ENCODE measurements around the gene PSME3IP1.

PSME3IP1 gene

DNA sequence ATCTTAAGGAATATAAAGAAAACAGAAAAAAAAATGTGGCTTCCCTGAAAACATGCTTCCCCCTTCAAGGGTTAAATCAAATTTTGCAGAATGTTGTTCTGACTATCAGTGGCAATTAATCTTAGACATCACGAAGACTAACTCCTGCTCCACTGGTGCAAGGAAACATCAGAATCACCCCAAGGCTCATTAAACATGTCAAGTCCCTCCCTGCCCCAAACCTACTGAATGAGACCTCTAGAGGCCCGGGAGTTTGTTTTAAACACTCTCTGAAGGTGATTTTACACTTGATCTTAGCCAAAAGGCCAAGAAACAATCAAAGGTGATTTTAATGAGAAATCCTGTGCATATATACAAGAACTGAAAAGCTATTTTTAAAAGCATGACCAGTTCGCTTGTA is 18.3 kb downstream of the PSME3IP1 start:
- no peak for DNase-seq (ENCODE audit: low read depth)

DNA sequence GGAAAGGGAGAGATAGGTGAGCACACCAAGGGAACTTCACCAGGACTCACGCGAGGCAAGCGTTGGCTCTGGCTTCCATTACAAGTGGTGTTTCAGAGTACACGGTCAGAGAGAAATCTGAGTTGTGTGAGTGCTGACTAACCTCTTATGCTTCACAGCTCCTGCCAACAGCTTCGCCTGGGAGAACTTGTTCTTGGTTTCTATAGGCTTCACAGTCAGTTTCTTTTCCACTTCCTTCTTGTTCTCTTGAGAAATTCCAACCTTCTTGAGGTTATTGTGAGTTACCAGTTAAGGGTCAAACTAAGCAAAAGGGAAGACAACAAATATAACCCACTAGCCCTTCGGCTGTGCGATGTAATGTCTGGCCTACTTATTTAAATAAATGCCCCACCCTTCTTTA is 18.9 kb downstream of the PSME3IP1 start:
- no peak for DNase-seq (ENCODE audit: low read depth)

GRCh38 chr16:57166451-57166850 is 19.4 kb downstream of the PSME3IP1 start:
- DNase-seq (ENCODE audit: low read depth), result no peak

DNA sequence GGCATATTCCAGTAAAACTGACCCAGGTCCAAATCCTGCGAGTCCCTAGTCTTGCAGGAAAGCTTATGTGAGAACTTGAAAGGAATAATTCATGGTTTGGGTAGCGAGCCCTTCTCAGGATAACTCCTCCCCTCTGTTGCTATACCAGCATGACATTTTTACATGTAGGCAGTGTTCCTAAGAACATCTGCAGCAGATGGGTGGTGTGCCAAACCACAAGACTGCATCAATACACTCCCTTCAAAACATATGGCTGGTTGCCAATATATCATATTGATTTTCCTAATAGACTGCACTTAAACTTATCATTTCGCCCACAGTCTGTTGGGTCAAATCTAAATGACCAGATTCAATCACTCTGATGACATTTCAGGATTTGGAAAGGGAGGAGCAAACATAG is 19.9 kb downstream of the PSME3IP1 start:
- no peak for DNase-seq (ENCODE audit: low read depth)

DNA sequence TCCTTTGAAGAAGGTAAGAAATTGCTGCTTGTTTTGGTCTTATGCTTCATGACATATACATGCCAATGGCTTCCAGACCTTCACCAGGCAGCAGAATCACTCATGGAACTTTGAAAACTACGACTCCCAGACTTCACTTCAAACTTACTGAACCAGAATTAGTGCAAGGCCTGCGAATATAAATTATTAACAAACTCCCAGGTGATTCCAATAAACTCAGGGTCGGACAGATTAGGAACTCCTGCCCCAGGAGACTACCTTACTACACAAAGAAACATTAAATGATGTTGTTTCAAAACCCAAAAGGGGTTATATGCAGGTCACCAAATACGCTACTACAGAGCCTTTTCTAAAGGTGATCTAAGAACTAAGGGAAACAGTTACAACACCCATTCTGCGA is 20.4 kb downstream of the PSME3IP1 start:
- no peak for DNase-seq (ENCODE audit: low read depth)

DNA sequence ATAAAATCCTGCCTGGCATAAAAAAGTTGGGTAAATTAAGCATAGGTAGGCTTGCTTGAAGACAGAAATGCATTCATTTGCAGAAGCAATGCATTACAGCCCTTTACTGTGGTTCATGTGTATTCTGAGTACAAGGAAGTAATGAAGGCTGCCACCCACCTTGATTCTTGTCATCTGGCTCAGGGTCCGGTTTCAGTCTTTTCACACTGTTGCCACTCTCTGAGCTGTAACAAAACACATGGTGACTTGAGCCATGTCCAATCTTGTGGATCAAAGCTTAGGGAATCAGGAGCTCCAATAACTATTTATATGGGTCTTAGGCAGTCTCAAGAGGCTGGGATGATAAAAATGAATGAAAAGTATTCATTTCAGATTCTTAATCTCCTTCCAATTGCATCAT is 22.0 kb downstream of the PSME3IP1 start:
- no peak for DNase-seq (ENCODE audit: low read depth)

DNA sequence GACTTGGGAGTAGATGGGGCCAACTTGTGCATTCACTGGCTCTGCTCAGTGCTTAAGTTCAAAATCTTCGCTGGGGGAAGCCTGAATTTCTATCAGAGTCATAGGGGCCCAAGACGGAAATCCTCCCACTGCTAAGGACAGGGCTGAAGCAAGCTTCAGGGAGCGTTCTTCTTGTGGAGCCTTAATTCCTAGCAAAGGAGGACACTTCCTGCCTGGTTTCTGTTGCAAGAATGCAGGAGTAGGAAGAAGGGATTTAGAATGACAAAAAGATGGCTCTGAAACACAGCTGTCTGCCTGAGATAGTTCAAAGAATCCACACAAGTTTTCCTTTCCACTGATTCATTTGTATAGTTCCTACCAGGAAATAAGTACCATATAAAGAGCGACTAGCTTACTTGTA is 26.4 kb downstream of the PSME3IP1 start:
- no peak for DNase-seq (ENCODE audit: low read depth)

GRCh38 chr16:57157533-57157932 is 28.3 kb downstream of the PSME3IP1 start:
- DNase-seq (ENCODE audit: low read depth), result no peak

DNA sequence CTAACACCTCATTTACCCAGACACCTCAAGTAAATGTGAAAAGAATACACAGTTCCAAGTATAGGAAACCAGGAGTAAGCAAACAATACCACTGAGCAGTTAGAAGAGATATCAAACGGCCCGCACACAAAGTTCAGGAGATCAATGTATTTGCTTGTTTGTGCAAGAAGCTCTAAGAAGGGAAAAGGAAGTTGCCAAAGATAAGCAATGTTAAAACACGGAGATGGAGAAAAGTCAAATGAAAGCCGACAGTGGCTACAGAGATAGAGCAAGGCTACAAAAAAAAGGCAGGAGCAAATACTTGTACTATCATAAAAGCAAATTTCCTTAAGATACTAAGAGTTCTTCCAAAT is 29.5 kb downstream of the PSME3IP1 start:
- no peak for DNase-seq (ENCODE audit: low read depth)

GRCh38 chr16:57155702-57156350 is 30.0 kb downstream of the PSME3IP1 start:
- no peak for DNase-seq (ENCODE audit: low read depth)

GRCh38 chr16:57153841-57154240 is 32.0 kb downstream of the PSME3IP1 start:
- DNase-seq (ENCODE audit: low read depth), result no peak

DNA sequence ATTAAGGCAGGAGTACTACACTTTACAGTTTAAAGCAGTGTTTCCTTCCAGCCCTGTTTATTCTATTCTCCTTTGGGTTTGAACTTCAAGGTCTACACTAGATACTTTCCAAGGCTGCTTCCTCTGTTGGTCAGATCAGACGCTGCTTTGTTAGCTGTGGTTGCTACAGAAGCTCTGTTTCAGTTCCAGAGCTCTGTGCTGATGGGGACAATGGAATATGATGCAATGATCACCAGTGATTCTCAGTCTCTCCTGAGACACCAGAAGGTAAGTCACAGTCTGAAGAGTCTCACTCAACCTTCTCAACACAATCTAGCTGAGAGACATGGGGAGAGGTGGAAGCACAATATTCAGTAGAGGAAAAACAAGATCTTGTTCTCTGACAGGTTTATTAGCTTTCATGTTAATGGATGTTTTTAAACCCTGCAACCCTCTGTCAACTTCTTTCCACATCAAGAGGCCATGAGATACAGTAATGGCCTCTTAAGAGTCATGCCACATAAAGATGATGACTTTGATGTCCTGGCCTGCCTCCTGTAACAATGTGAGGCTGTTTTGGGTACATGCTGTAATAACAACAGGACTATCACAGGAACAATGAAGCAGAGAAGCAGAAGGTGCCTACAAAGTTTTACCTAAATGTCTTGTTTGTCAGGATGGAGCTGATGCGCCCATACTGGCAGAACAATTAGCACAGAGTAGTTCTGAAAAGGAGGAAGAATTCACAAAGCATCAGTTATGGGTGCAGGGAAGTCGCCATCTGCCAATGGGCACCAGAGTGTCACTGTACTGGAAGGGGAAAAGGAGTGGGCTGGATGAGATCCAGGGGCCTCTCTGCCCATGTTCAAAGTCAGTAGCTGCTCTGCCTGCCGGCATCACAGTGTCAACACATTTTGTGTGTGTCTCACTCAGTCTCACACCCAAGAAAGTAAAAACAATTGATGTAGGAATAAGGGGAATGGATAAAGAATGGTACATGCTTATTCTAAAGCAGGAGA is 33.4 kb downstream of the PSME3IP1 start:
- no peak for DNase-seq (ENCODE audit: low read depth)

DNA sequence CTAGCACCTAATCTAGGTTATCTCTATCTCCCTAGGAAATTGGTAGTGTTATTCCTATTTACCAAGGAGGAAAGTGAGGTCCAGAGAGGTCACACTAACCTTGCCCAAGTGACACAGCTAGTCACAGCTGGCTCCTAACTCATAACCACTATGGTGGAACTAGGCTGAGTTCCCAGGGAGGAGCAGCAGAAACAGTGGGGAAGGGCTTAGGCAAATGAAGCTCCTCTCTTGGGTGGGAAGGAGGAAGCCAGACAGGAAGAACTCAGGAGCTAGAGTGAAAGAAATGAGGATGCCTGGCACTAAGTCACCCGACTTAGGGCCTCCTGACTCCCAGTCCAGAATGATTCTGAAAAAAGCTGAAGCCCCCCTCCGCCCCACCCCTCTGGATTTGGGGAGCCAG is 34.5 kb downstream of the PSME3IP1 start:
- no peak for DNase-seq (ENCODE audit: low read depth)

DNA sequence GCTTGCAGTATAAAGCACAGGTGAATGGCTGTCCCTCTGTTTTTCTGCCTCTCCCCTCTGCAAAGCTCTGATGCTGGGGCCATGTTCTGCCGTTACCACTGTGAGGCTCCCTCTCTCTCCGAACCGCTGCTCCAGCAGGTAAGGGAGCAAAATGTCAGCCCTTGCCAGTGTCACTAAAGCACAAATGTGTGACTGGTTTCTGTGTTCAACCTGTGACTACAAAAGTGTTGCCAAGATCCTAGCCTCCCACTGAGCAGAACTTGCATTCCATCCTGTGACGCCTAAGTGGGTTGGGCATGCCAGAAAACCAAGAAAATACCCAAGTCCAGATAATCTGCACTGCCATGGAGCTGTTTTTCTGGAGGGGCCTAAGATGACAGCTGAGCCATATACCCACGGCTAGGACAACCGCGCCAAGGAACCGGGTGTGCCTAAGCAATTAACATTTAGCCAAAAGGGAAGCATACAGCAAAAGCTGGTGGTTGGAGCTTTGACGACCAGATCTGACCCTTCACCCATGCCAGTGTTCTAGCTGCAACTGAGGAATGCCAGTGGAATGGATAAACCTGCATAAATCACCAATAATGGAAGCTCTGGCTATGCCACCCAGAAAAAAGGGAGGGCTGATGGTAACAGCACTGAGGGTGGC is 35.0 kb downstream of the PSME3IP1 start:
- DNase-seq (ENCODE audit: low read depth), result peak; percentile 27

DNA sequence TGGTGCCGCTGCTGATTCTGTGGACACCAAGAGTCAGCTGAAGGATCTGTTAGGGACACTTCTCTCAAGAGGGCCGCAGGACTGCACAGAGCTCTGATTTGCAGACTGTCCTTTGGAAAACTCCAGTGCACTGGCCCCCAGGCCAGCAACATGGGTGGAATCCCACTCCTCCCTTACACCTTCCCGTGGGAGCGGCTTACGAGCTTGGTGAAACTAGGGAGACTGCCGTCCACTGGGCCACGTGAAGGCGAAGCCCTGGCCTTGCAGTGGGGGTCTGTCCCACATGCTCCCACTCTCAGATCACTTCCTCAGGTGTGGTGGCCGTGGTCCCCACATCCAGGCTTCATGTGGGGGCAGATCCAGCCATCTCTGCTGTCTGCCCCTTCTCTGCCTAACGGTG is 36.4 kb downstream of the PSME3IP1 start:
- no peak for DNase-seq (ENCODE audit: low read depth)

GRCh38 chr16:57148481-57148880 is 37.4 kb downstream of the PSME3IP1 start:
- DNase-seq (ENCODE audit: low read depth), result no peak

DNA sequence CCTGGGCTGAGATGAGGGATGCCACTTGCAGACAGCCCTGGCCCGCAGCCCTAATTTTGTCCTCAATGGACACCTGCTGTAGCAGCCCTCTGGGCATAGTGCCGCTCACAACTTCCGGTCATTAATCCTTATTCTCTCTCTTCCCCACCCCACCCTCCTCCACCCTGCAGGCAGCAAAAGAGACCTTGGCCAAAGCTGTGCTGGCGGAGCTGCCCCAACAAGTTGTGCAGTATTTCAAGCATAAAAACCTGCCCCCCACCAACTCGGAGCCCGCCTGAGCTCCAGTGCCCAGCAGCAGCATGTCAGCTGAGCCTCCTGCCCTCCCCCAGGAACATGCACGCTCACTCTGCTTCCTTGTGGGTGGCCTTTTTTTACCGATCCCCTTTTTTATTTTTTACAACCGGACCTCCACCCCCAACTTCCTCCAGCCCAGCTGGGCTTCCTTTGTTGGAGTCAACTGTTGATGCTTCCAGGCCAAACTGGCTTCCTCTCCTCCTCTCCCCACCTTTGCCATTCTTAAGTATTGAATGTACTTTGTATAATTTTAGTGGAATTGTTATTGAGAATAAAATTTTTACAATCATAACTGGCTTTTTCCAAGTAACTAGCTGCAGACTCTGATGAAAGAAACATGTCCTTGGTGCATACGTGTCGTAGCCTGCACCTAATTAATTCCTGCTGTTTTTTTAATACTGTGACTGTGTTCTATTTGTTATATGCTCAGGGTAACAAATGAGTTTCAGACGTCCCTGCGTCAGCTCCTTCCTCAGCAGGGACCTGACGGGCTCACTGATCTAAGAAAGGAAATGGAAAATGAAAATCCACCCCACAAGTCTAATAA is 38.2 kb downstream of the PSME3IP1 start:
- DNase-seq (ENCODE audit: low read depth), result peak; percentile 68

- DNase-seq (ENCODE audit: low read depth), result peak; percentile 19
Measured at GRCh38 chr16:57146735-57147134, 39.1 kb downstream of the PSME3IP1 start.

- DNase-seq (ENCODE audit: low read depth), result no peak
Measured at GRCh38 chr16:57146040-57146647, 39.7 kb downstream of the PSME3IP1 start.

GRCh38 chr16:57145046-57146021 is 40.5 kb downstream of the PSME3IP1 start:
- DNase-seq (ENCODE audit: low read depth), result no peak
